ENCODE results near the gene LSG1. TPM values are rescaled to one million over a fixed set of nuclear protein-coding genes. Genes with fewer than 3 reads are reported as not detected.

The LSG1 gene
- total and polyA plus RNA-seq, 2 of the 13 experiments (the other 11 are each of a cell fraction or from before 2014, with no cell fraction given): 21.4 to 32.1 TPM

DNA sequence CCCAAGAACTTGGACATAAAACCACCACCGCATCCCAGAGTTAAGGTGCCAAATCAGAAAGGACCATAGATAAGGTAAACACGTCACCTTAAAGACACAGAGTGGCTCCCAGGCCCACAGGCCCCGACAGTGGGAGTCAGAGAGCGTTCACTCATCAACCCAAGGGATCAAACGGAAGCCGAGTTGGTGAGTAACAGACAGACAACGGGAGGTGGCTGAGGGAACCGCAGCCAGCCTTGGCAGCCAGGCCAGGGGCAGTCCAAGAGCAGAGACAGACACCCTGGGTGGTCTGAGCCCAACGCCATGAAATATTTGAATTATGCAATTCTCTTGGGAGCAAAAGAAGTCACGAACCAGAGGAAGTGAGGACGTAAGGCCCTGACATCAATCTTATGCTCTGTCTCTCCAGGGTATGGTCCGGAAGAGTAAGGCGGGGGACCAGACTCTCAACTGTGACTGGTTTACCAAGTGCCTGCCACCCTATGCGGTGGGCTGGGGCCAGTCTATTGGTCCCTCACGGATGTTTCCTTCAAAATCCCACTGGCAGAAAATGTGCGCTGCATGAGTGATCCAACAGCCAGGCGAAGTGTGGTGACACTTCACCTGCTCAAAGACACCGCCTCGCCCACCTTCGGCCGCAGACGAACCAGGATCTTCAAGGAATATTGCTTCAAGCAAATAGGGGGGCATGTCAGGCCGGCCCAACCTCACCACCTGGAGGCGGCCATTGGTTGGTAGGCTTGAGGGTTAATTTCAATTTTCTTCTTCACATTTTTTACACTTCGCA is 73.0 kb downstream of the LSG1 start:
- in situ Hi-C loops (cut with HindIII; ENCODE audit: extremely low pct_ligation_motif_present, low pct_unique_long_range_greater_than_20kb) (loop anchor here (5.0 kb wide), 1 partner anchor 267 kb away; no protein-coding TSS in a partner anchor), intact Hi-C loops (cut with micrococcal nuclease; ENCODE audit: unreplicated experiment) (no loop called here)
- H3K36me3 ChIP-seq (replicated peaks in 1 of 2; ENCODE audit: control insufficient read depth in 1 of 2, insufficient read depth in 2 of 2, low read length in 2 of 2): peaks cover 1 to 3% of the 10 kb centered on the region in 2 experiments; a peak in 2 of 5 replicates
- H3K4me3 ChIP-seq (replicated peaks in 1 of 3; ENCODE audit: insufficient read depth in 1 of 3, low read depth in 2 of 3, low read length in 3 of 3): no peak overlapping the region
- ATAC-seq: no peak
- H3K4me1 ChIP-seq (ENCODE audit: insufficient read depth, low read length): no peaks in the 10 kb centered on the region
- no peaks in the 10 kb centered on the region for H3K27me3 ChIP-seq (ENCODE audit: control insufficient read depth in 1 of 2, insufficient read depth in 2 of 2, low read length in 2 of 2)
- BruUV-seq (replicated peaks): no TSS peak
- no peak overlapping the region for H3K9ac ChIP-seq (ENCODE audit: insufficient read depth, low read depth, low read length)
- no peaks in the 10 kb centered on the region for H3K79me2 ChIP-seq (ENCODE audit: insufficient read depth, low read length)
- H2AFZ ChIP-seq (ENCODE audit: low read length): no peak overlapping the region
- FAIRE-seq: no peak
- DNase-seq (ENCODE audit: low spot score): no peak
- no peak overlapping the region for H3K27ac ChIP-seq (ENCODE audit: extremely low read length, insufficient read depth, low read length)
- H3K9me3 ChIP-seq (ENCODE audit: low read length): no peaks in the 10 kb centered on the region
- no peaks in the 10 kb centered on the region for H4K20me1 ChIP-seq (ENCODE audit: insufficient read depth, low read length)
- TF ChIP-seq MEIS1 (CRISPR knock-in tag; IDR thresholded peaks at IDR 0.05; ENCODE audit: borderline replicate concordance): no peak
- no peak for TF ChIP-seq ZNF263 (CRISPR knock-in tag; IDR thresholded peaks at IDR 0.05)
- TF ChIP-seq ZNF10 (CRISPR knock-in tag; IDR thresholded peaks at IDR 0.05; ENCODE audit: borderline replicate concordance, low read depth): no peak
- TF ChIP-seq MBD4 (IDR thresholded peaks at IDR 0.05; ENCODE audit: borderline replicate concordance, low read length): no peak
- no peak for TF ChIP-seq KAT2B (IDR thresholded peaks at IDR 0.05; ENCODE audit: borderline replicate concordance, low read depth, low read length)
- TF ChIP-seq, protein P1, sequence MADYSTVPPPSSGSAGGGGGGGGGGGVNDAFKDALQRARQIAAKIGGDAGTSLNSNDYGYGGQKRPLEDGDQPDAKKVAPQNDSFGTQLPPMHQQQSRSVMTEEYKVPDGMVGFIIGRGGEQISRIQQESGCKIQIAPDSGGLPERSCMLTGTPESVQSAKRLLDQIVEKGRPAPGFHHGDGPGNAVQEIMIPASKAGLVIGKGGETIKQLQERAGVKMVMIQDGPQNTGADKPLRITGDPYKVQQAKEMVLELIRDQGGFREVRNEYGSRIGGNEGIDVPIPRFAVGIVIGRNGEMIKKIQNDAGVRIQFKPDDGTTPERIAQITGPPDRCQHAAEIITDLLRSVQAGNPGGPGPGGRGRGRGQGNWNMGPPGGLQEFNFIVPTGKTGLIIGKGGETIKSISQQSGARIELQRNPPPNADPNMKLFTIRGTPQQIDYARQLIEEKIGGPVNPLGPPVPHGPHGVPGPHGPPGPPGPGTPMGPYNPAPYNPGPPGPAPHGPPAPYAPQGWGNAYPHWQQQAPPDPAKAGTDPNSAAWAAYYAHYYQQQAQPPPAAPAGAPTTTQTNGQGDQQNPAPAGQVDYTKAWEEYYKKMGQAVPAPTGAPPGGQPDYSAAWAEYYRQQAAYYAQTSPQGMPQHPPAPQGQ (CRISPR knock-in tag; IDR thresholded peaks at IDR 0.05; ENCODE audit: borderline replicate concordance): no peak
- TF ChIP-seq ZNF317 (CRISPR knock-in tag; IDR thresholded peaks at IDR 0.05): no peak
- POLR2A ChIA-PET: no interaction called here
- no peak overlapping the region for H3K4me2 ChIP-seq (ENCODE audit: low read depth, low read length)
- CTCF ChIA-PET (ENCODE audit: low intra/inter-chr PET ratio, low total read pairs): no interaction called here
- WGBS (ENCODE audit: low lambda C conversion rate): 96% methylated on average over 25 of the region's 25 CpGs

Measured in HepG2 (cell line).